Peyer's patch (tissue), 4 donors: ENCODE data around the gene IGF2BP2. TPM values are rescaled to one million over a fixed set of nuclear protein-coding genes. Genes with fewer than 3 reads are reported as not detected.
"Not testable (repeated sequence)": the region's sequence is repeated elsewhere in the genome, so short reads cannot be mapped to it uniquely, and the experiment has no call there.

Source experiments
- DNase-seq, 3 donors: peaks; one replicate each; pipeline ENCODE4 v3.0.0-alpha.2; 2017 to 2019
- H3K27ac ChIP-seq, 4 donors: fragments of 200-600 bp; sonication (generic); one replicate each; pipeline ENCODE4 v1.5.1; 2016 to 2019
- H3K27me3 ChIP-seq, 2 donors: fragments of 200-600 bp; sonication (generic); one replicate each; pipeline ENCODE4 v1.5.1; 2019
- H3K36me3 ChIP-seq, 3 donors: fragments of 200-600 bp; sonication (generic); one replicate each; pipeline ENCODE4 v1.5.1; 2016 to 2019
- H3K4me1 ChIP-seq, 4 donors: fragments of 200-600 bp; sonication (generic); one replicate each; pipeline ENCODE4 v1.5.1; 2016 to 2019
- H3K4me3 ChIP-seq, 4 donors: fragments of 200-600 bp; sonication (generic); 1 replicate in 3 of 4; 2 replicates in 1 of 4; pipeline ENCODE4 v1.5.1; 2016 to 2019; ENCODE audit warnings: mild to moderate bottlenecking in 1 of 4
- H3K9me3 ChIP-seq, 4 donors: fragments of 200-600 bp; sonication (generic); one replicate each; pipeline ENCODE4 v1.5.1; 2016 to 2019; ENCODE audit warnings: mild to moderate bottlenecking in 1 of 4
- POLR2A ChIP-seq, 2 donors: fragments of 450-650 bp; IDR thresholded peaks; one replicate each; pipeline ENCODE4 v1.5.1; 2017; ENCODE audit warnings: antibody characterized with exemption in 2 of 2, mild to moderate bottlenecking in 2 of 2, moderate library complexity in 2 of 2
- total RNA-seq, 4 donors: library from RNA; depleted of rRNA; stranded (reverse); fragments of >200 nt; gene quantifications; one replicate each; pipeline ENCODE4 v1.1.0, GENCODE V29; 2016
- TF ChIP-seq, protein P1 (sequence below), 6 experiments: fragments of 450-650 bp in 4 of 6; fragments of 200-600 bp in 2 of 6; sonication (generic) in 1 of 6; IDR thresholded peaks; one replicate each; pipeline ENCODE4 v1.5.1; 2017 to 2019; ENCODE audit warnings: antibody characterized with exemption in 6 of 6, mild to moderate bottlenecking in 3 of 6, moderate library complexity in 1 of 6

IGF2BP2 gene
- total RNA-seq, 4 donors from 2014 or later = 61.9 to 116 (median 99.8) TPM

DNA sequence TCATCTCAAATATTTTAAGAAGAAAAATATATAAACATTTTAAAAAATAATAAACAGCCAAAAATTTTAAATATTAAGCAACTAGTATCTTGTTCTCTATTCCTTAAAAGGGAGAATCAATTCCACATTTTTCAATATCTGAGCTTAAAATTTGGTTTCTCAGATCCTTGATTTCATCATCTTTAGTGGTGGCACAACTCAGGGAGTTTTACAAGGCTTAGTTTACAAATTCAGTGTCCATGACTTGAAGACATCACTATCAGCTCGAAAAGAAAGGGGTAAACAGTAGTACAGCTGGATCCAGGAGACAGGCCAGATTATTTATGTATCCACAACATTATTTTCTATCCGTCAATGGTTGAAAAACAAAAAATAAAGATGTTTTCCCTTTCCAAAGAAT, 11.6 kb downstream of the IGF2BP2 start:
- Histone ChIP-seq H3K4me1 (no peaks in the 10 kb centered on the region), H3K36me3 (no peaks in the 10 kb centered on the region), H3K27me3 (no peaks in the 10 kb centered on the region), H3K9me3 (no peaks in the 10 kb centered on the region), H3K27ac (no peak overlapping the region), H3K4me3 (no peak overlapping the region)
- TF ChIP-seq, protein P1, sequence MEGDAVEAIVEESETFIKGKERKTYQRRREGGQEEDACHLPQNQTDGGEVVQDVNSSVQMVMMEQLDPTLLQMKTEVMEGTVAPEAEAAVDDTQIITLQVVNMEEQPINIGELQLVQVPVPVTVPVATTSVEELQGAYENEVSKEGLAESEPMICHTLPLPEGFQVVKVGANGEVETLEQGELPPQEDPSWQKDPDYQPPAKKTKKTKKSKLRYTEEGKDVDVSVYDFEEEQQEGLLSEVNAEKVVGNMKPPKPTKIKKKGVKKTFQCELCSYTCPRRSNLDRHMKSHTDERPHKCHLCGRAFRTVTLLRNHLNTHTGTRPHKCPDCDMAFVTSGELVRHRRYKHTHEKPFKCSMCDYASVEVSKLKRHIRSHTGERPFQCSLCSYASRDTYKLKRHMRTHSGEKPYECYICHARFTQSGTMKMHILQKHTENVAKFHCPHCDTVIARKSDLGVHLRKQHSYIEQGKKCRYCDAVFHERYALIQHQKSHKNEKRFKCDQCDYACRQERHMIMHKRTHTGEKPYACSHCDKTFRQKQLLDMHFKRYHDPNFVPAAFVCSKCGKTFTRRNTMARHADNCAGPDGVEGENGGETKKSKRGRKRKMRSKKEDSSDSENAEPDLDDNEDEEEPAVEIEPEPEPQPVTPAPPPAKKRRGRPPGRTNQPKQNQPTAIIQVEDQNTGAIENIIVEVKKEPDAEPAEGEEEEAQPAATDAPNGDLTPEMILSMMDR (IDR thresholded peaks at IDR 0.05) = no peak
- no peak for TF ChIP-seq POLR2A (IDR thresholded peaks at IDR 0.05)
- DNase-seq = no peak

- Histone ChIP-seq H3K27me3 (no peaks in the 10 kb centered on the region), H3K36me3 (no peaks in the 10 kb centered on the region), H3K4me3 (no peak overlapping the region), H3K9me3 (no peaks in the 10 kb centered on the region), H3K27ac (no peak overlapping the region), H3K4me1 (no peaks in the 10 kb centered on the region)
- no peak for TF ChIP-seq POLR2A (IDR thresholded peaks at IDR 0.05)
- TF ChIP-seq, protein P1 (IDR thresholded peaks at IDR 0.05) = no peak
- peak in 1 of 3 donors; percentile 68 for DNase-seq
These were observed 17.3 kb downstream of the IGF2BP2 start for GRCh38 chr3:185807445-185808068.

GRCh38 chr3:185798831-185799110, 26.1 kb downstream of the IGF2BP2 start:
- peaks cover 0 to 11% (median 2%) of the 10 kb centered on the region in 4 donors for H3K4me1 ChIP-seq
- H3K27ac ChIP-seq, H3K36me3 ChIP-seq, H3K27me3 ChIP-seq, H3K4me3 ChIP-seq, DNase-seq, H3K9me3 ChIP-seq: not testable (repeated sequence)

DNA sequence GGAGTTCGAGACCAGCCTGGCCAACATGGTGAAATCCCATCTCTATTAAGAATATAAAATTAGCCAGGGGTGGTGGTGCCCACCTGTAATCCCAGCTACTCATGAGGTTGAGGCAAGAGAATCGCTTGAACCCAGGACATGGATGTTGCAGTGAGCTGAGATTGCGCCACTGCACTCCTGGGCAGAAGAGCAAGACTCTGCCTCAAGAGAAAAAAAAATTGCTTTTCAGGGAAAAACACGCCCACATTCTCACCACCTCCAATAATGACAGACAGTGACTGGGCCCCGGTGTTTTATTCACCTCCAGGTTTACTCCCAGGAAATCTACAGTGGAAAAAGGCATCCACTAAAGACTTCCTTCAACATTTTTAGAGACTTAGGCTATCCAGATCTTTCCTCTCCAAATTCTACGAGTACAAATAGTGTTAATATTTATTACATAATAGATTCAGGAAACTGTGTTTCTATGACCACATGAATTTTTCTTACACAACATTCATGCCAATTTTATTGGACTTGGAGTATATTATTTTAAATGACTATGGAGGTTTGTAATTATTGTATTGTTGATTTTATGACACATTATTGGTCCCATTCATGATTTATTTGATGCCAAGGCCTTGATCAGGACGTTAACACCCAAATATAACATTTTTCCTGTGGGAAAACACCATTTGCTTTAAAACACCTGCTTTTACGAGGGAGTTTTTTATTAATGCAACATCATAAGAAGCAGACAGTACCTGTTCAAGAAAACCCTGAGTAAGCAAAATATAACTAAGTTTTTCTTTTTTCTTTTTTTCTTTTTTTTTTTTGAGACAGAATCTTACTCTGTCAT, 26.6 kb downstream of the IGF2BP2 start:
- no peaks in the 10 kb centered on the region for H3K36me3 ChIP-seq
- H3K27ac ChIP-seq = no peak overlapping the region
- no peak for DNase-seq
- H3K27me3 ChIP-seq = no peaks in the 10 kb centered on the region
- no peak overlapping the region for H3K4me3 ChIP-seq
- H3K4me1 ChIP-seq = peaks cover 0 to 11% (median 2%) of the 10 kb centered on the region in 4 donors
- TF ChIP-seq, protein P1 (IDR thresholded peaks at IDR 0.05) = no peak
- no peak for TF ChIP-seq POLR2A (IDR thresholded peaks at IDR 0.05)
- H3K9me3 ChIP-seq = no peaks in the 10 kb centered on the region

- TF ChIP-seq POLR2A (IDR thresholded peaks at IDR 0.05) = no peak
- TF ChIP-seq, protein P1 (IDR thresholded peaks at IDR 0.05) = no peak
- Histone ChIP-seq H3K4me1 (peaks cover 0 to 11% (median 2%) of the 10 kb centered on the region in 4 donors), H3K27ac (peak overlapping the region in 1 of 4 donors; percentile 63), H3K9me3 (no peaks in the 10 kb centered on the region), H3K4me3 (no peak overlapping the region), H3K27me3 (no peaks in the 10 kb centered on the region), H3K36me3 (no peaks in the 10 kb centered on the region)
- DNase-seq = no peak
These were observed 27.5 kb downstream of the IGF2BP2 start for GRCh38 chr3:185797108-185797881.
